ENCODE measurements around the gene TMEM220.

DNA sequence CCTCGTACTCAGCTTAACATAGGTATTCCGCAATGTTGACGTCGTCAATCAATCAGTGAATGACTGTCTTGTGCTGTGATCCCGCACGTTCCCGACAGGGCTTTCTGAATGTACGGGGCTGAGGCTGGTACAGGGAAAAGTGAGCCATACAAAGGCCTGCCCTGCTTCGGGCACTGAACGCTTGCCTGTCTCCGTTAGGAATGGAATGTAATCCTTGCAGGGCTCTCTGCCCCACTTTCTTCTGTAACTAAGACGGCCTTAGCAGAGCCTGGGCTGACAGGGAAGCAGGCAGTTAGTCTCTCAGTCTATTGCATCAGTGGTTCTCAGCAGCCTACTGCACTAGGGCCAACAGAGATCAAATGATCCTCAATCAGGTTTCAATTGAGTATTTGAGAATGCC lies 56.5 kb downstream of the TMEM220 start:
- TF ChIP-seq, protein P1, sequence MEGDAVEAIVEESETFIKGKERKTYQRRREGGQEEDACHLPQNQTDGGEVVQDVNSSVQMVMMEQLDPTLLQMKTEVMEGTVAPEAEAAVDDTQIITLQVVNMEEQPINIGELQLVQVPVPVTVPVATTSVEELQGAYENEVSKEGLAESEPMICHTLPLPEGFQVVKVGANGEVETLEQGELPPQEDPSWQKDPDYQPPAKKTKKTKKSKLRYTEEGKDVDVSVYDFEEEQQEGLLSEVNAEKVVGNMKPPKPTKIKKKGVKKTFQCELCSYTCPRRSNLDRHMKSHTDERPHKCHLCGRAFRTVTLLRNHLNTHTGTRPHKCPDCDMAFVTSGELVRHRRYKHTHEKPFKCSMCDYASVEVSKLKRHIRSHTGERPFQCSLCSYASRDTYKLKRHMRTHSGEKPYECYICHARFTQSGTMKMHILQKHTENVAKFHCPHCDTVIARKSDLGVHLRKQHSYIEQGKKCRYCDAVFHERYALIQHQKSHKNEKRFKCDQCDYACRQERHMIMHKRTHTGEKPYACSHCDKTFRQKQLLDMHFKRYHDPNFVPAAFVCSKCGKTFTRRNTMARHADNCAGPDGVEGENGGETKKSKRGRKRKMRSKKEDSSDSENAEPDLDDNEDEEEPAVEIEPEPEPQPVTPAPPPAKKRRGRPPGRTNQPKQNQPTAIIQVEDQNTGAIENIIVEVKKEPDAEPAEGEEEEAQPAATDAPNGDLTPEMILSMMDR (conservative IDR thresholded peaks at IDR 0.05; ENCODE audit: low read depth in 2 of 2) = no peak
- TF ChIP-seq EZH2phosphoT487 (IDR thresholded peaks at IDR 0.05; ENCODE audit: unreplicated experiment) (no peak), STAT1 (IDR thresholded peaks at IDR 0.05; ENCODE audit: unreplicated experiment) (no peak), EZH2 (IDR thresholded peaks at IDR 0.05; ENCODE audit: low read depth, unreplicated experiment) (no peak), POLR2AphosphoS5 (IDR thresholded peaks at IDR 0.05; ENCODE audit: low read depth) (no peak), CREB1 (CRISPR knock-in tag; IDR thresholded peaks at IDR 0.05; ENCODE audit: low read depth) (no peak)

Data from GM23338 (cell line).